Gastroesophageal sphincter (tissue), 3 donors: Measurements from ENCODE around the gene LMBRD1.

Source experiments
- EP300 ChIP-seq: sonication (generic); formaldehyde crosslinking; IDR thresholded peaks from one replicate; pipeline ENCODE4 v1.6.1; 2017; ENCODE audit warnings: antibody characterized with exemption, mild to moderate bottlenecking
- POLR2A ChIP-seq, 2 donors: fragments of 450-650 bp; IDR thresholded peaks; one replicate each; pipeline ENCODE4 v1.6.1; 2017; ENCODE audit warnings: antibody characterized with exemption in 2 of 2, mild to moderate bottlenecking in 2 of 2, moderate library complexity in 1 of 2
- TF ChIP-seq, protein P1 (sequence below), 4 experiments: fragments of 200-600 bp in 2 of 4; fragments of 450-650 bp in 2 of 4; sonication (generic) in 1 of 4; IDR thresholded peaks; one replicate each; pipeline ENCODE4 v1.5.1; 2017 to 2019; ENCODE audit warnings: antibody characterized with exemption in 4 of 4, mild to moderate bottlenecking in 2 of 4, moderate library complexity in 2 of 4

DNA sequence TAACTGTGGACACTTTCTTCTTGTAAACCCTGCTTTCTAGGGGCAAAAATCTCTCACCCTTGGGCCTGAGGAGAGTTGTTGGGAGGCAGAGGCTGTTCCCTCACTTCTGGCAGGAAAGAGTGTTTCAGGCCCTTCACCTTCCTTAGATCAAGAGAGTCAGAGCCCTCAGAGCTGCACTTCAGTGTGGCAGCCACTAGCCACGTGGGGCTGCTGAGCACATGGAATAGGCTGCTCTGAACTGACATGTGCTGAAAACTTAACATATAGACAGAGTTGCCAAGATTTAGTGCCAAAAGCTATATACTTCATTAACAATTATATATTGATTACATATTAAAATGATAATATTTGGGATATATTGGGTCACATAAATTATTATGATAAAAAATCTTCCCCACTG lies 4.4 kb upstream of the LMBRD1 start:
- TF ChIP-seq POLR2A (IDR thresholded peaks at IDR 0.05) (no peak), EP300 (no peak)
- TF ChIP-seq, protein P1, sequence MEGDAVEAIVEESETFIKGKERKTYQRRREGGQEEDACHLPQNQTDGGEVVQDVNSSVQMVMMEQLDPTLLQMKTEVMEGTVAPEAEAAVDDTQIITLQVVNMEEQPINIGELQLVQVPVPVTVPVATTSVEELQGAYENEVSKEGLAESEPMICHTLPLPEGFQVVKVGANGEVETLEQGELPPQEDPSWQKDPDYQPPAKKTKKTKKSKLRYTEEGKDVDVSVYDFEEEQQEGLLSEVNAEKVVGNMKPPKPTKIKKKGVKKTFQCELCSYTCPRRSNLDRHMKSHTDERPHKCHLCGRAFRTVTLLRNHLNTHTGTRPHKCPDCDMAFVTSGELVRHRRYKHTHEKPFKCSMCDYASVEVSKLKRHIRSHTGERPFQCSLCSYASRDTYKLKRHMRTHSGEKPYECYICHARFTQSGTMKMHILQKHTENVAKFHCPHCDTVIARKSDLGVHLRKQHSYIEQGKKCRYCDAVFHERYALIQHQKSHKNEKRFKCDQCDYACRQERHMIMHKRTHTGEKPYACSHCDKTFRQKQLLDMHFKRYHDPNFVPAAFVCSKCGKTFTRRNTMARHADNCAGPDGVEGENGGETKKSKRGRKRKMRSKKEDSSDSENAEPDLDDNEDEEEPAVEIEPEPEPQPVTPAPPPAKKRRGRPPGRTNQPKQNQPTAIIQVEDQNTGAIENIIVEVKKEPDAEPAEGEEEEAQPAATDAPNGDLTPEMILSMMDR (IDR thresholded peaks at IDR 0.05): no peak
